Measurements from ENCODE around the gene MTREX.

Gene MTREX

DNA sequence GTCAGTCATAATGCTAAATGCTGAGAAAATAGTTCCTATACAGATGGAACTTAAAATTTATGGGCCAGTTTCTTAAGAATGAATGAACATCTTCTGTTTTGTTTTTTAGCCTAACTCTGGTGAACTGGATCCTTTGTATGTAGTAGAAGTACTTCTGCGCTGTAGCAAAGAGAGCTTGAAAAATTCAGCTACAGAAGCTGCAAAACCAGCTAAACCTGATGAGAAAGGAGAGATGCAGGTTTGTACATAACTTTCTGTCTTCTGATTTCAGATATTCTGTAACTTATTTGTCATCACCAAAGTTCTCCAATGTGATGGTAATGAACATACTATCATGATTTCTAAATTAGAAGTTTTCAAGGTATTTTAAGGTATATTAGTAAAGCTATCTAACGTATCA, 80.1 kb downstream of the MTREX start:
- H3K9me3 ChIP-seq (ENCODE audit: control insufficient read depth, insufficient read depth, low read length), result no peaks in the 10 kb centered on the region
- TF ChIP-seq, protein P1, sequence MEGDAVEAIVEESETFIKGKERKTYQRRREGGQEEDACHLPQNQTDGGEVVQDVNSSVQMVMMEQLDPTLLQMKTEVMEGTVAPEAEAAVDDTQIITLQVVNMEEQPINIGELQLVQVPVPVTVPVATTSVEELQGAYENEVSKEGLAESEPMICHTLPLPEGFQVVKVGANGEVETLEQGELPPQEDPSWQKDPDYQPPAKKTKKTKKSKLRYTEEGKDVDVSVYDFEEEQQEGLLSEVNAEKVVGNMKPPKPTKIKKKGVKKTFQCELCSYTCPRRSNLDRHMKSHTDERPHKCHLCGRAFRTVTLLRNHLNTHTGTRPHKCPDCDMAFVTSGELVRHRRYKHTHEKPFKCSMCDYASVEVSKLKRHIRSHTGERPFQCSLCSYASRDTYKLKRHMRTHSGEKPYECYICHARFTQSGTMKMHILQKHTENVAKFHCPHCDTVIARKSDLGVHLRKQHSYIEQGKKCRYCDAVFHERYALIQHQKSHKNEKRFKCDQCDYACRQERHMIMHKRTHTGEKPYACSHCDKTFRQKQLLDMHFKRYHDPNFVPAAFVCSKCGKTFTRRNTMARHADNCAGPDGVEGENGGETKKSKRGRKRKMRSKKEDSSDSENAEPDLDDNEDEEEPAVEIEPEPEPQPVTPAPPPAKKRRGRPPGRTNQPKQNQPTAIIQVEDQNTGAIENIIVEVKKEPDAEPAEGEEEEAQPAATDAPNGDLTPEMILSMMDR (IDR thresholded peaks at IDR 0.05; ENCODE audit: low read depth, low read length, poor library complexity, severe bottlenecking), result no peak
- no peak for TF ChIP-seq EZH2phosphoT487 (IDR thresholded peaks at IDR 0.05; ENCODE audit: borderline replicate concordance, low read length)
- no peaks in the 10 kb centered on the region for H3K79me2 ChIP-seq (ENCODE audit: control insufficient read depth, low read length)
- H3K9me2 ChIP-seq (replicated peaks; ENCODE audit: control insufficient read depth, low read length), result no peaks in the 10 kb centered on the region
- no peaks in the 10 kb centered on the region for H3K27me3 ChIP-seq (ENCODE audit: control insufficient read depth, low read length)
- no peak overlapping the region for H3K27ac ChIP-seq (ENCODE audit: low read depth, low read length)
- peaks cover 93% of the 10 kb centered on the region for H3K36me3 ChIP-seq (ENCODE audit: control insufficient read depth, low read length)
- 0 out of 2 replicates have a peak, but pooled peaks cover 2% of the 10 kb centered on the region for H3F3A ChIP-seq (ENCODE audit: control insufficient read depth, insufficient read depth)
- H3K4me2 ChIP-seq (ENCODE audit: low read length), result no peak overlapping the region
- H3K4me1 ChIP-seq (ENCODE audit: control insufficient read depth, low read length), result no peaks in the 10 kb centered on the region
- H4K20me1 ChIP-seq (ENCODE audit: control insufficient read depth, insufficient read depth, low read depth, low read length), result no peaks in the 10 kb centered on the region
- no peak overlapping the region for H3K4me3 ChIP-seq (ENCODE audit: low read length)

DNA sequence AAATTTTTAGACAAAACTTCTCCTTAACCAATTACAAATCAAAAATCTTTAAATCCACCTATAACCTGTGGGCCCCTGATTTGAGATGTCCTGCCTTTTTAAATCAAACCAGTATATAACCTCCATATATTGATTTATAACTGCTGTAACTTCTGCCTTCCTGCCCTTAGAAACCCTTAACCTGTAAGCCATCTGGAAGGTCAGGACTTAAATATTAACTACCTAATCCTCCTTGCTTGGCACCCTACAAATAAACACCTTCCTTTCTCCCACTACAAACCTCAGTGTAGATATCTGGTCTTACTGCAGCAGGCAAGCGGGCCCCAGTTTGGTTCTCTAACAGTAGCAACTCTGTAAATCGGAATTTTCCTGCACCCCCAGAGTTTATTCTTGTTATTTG, 83.9 kb downstream of the MTREX start:
- H3K36me3 ChIP-seq (ENCODE audit: control insufficient read depth, low read length), result peaks cover 81% of the 10 kb centered on the region
- TF ChIP-seq EZH2phosphoT487 (IDR thresholded peaks at IDR 0.05; ENCODE audit: borderline replicate concordance, low read length), result no peak
- TF ChIP-seq, protein P1 (IDR thresholded peaks at IDR 0.05; ENCODE audit: low read depth, low read length, poor library complexity, severe bottlenecking), result no peak
- H3K4me1 ChIP-seq (ENCODE audit: control insufficient read depth, low read length), result no peaks in the 10 kb centered on the region
- H3K9me2 ChIP-seq (replicated peaks; ENCODE audit: control insufficient read depth, low read length), result no peaks in the 10 kb centered on the region
- no peaks in the 10 kb centered on the region for H4K20me1 ChIP-seq (ENCODE audit: control insufficient read depth, insufficient read depth, low read depth, low read length)
- H3K9me3 ChIP-seq (ENCODE audit: control insufficient read depth, insufficient read depth, low read length), result no peaks in the 10 kb centered on the region
- 0 out of 2 replicates have a peak, but pooled peaks cover under 1% of the 10 kb centered on the region for H3F3A ChIP-seq (ENCODE audit: control insufficient read depth, insufficient read depth)
- H3K27me3 ChIP-seq (ENCODE audit: control insufficient read depth, low read length), result no peaks in the 10 kb centered on the region
- no peaks in the 10 kb centered on the region for H3K79me2 ChIP-seq (ENCODE audit: control insufficient read depth, low read length)
- no peak overlapping the region for H3K27ac ChIP-seq (ENCODE audit: low read depth, low read length)
- H3K4me3 ChIP-seq (ENCODE audit: low read length), result no peak overlapping the region
- H3K4me2 ChIP-seq (ENCODE audit: low read length), result no peak overlapping the region

DNA sequence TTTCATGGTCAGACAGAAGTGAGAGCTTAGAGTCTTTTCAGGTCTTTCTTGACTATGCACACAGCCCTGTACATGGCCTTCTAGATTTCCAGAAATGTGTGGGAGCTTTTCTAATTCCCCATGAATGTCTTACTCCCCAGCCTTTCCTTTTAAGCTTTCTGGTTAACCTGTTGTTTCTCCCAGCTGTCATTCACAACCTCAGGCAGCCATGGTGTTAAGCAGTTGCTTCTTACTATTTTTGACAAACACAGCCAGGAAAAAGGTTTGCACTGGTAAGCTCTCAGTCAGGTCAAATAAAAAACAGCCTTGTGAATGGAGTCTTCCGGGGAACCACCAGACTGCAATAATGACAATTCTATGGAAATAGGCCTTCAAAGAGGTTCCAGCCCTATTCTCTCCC, 84.9 kb downstream of the MTREX start:
- H3K4me3 ChIP-seq (ENCODE audit: low read length), result no peak overlapping the region

More for the DNA sequence above, 84.9 kb downstream of the MTREX start:
- H3K27me3 ChIP-seq (ENCODE audit: control insufficient read depth, low read length), result no peaks in the 10 kb centered on the region
- H3K4me1 ChIP-seq (ENCODE audit: control insufficient read depth, low read length), result no peaks in the 10 kb centered on the region
- no peak overlapping the region for H3K27ac ChIP-seq (ENCODE audit: low read depth, low read length)
- no peaks in the 10 kb centered on the region for H4K20me1 ChIP-seq (ENCODE audit: control insufficient read depth, insufficient read depth, low read depth, low read length)
- H3K9me3 ChIP-seq (ENCODE audit: control insufficient read depth, insufficient read depth, low read length), result no peaks in the 10 kb centered on the region
- no peaks in the 10 kb centered on the region for H3K79me2 ChIP-seq (ENCODE audit: control insufficient read depth, low read length)
- peaks cover 76% of the 10 kb centered on the region for H3K36me3 ChIP-seq (ENCODE audit: control insufficient read depth, low read length)
- H3K4me2 ChIP-seq (ENCODE audit: low read length), result no peak overlapping the region
- H3F3A ChIP-seq (ENCODE audit: control insufficient read depth, insufficient read depth), result no peaks in the 10 kb centered on the region
- no peaks in the 10 kb centered on the region for H3K9me2 ChIP-seq (replicated peaks; ENCODE audit: control insufficient read depth, low read length)
- TF ChIP-seq, protein P1 (IDR thresholded peaks at IDR 0.05; ENCODE audit: low read depth, low read length, poor library complexity, severe bottlenecking), result no peak
